Stimulated activated CD4-positive, alpha-beta T cell treated with anti-CD3 and anti-CD28 coated beads, Interleukin-12 subunit alpha, Interleukin-12 subunit beta, amount 100 ng/mL, for 24 hours (primary cell): ENCODE measurements around the gene PFAS.
A peak's percentile ranks its signal among the peaks of the same experiment; 100 is the strongest.

Source experiments
- DNase-seq, 2 experiments: peaks; one replicate each; pipeline ENCODE4 v3.0.0-alpha.2; 2020; ENCODE audit warnings: low read depth in 2 of 2

Gene PFAS

DNA sequence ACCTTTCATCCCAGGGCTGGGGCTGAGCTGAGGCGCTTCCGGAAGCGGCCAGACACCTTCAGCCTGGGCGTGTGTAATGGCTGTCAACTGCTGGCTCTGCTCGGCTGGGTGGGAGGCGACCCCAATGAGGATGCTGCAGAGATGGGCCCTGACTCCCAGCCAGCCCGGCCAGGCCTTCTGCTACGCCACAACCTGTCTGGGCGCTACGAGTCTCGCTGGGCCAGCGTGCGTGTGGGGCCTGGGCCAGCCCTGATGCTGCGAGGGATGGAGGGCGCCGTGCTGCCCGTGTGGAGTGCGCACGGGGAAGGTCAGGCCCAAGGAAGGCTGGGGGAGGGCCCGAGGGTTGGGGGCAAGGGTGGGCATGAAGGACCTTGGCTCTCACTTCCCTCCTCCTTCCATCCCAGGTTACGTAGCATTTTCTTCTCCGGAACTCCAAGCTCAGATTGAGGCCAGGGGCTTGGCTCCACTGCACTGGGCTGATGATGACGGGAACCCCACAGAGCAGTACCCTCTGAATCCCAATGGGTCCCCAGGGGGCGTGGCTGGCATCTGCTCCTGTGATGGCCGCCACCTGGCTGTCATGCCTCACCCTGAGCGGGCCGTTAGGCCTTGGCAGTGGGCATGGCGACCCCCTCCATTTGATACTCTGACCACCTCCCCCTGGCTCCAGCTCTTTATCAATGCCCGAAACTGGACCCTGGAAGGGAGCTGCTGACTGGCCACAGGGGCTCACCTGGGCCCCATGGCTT, 19.6 kb downstream of the PFAS start:
- DNase-seq, result no peak

DNA sequence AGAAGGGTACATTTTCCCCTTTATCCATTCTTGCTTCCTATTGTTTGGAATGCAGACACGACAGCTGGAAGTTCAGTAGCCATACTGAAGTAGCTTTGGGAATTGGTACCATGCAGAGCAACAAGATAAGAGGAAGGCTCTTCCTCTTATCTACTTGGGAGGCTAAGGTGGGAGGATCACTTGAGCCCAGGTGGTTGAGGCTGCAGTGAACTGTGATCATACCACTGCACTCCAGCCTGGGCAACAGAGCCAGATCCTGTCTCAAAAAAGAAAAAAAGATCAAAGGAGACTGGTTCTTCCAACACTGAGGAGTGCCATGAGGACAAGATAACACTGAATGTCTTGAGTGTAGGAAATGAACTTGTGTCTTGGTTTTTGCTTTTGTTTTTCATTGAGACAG, 23.3 kb downstream of the PFAS start:
- no peak for DNase-seq

DNA sequence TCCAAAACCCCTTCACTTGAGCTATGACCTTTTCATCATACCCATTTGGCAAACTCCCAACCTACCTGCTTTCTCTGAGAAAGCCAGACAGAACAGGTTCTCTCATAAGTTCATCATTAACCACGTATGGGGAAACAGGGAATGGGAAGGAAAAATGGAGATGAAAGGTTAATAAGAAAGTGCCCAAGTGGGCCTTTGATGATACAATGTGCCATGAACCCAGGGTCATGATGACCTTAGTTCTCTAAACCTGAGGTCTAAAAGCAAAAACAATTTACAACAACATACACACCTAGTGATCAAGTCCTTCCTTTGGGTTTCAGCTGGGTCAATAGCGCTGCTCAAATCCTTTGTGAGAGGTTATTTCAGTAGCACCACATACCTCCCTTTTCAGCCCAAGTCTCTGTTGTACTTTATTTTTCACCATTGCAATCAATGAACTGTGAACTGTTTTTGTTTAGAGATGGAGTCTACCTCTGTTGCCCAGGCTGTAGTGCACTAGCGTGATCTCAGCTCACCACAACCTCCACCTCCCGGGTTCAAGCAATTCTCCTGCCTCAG, 24.9 kb downstream of the PFAS start:
- no peak for DNase-seq

- DNase-seq, result no peak
Observed at GRCh38 chr17:8274816-8275215, 25.7 kb downstream of the PFAS start.

GRCh38 chr17:8275421-8276290, 26.6 kb downstream of the PFAS start:
- no peak for DNase-seq

DNA sequence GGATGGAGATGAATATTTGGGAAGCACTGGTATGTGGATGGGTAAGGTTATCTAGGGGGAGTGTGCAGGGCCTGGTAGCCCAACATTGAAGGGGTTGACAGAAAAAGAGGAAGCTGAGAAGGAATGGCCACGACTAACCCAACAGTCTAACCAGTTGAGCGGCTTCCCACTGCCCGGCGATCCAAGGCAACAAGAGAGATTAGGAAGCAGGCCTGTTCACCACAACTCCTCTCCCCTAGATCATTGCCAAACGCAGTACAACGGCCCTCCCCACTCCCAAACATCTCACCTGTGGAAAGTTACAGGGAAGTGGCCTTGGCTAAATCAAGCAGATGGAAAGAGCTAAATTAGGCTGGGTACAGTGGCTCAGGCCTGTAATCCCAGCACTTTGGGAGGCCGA, 28.2 kb downstream of the PFAS start:
- DNase-seq, result no peak

- no peak for DNase-seq
Observed at GRCh38 chr17:8282345-8282744, 33.3 kb downstream of the PFAS start.

- no peak for DNase-seq
Observed at GRCh38 chr17:8283356-8283755, 34.3 kb downstream of the PFAS start.

DNA sequence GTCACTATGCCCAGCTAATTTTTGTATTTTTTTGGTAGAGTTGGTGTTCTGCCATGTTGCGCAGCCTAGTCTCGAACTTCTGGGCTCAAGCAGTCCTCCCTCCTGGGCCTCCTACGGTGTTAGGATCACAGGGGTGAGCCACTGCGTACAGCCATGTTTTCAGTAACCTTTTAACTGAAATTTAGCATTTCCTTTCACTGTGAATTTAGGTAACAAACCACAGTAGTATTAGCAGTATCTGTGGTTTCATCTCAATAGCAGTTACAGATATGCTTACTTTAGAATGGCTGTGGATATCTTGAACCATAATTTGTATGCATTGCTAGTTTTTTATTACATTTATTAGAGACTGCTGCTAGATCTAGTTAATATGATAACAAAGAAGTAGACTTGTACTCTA, 35.0 kb downstream of the PFAS start:
- DNase-seq, result no peak

- DNase-seq, result no peak
Observed at GRCh38 chr17:8285270-8286181, 36.4 kb downstream of the PFAS start.

DNA sequence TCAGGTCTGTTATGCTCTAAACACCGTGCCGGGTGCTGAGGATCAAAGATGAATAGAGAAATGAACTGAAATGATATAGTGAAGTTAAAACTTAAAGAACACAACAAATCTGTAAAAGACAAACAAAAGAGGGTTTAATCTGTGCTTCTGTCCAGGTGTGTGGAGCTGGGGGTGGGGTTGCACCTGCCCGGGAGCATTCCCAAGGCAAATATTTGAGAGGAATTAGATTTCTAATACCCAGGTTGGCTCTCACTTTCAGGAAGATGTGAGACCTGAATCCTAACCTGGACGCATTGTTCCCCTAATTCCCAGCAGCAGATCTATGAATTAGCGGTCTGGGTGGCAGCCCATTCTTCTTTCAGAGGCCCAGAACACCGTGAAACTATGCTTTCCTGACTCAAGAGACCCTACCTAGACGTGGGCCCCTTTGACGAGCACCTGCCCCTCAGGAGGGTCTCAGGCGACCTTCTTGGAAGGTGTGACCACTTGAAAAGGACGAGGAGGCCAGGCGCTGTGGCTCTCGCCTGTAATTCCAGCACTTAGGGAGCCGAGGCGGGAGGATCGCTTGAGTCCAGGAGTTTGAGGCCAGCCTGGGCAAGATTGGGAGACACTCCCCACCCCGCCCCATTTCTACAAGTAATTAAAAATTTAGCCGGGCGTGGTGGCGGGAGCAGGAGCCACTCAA, 38.7 kb downstream of the PFAS start:
- no peak for DNase-seq

DNA sequence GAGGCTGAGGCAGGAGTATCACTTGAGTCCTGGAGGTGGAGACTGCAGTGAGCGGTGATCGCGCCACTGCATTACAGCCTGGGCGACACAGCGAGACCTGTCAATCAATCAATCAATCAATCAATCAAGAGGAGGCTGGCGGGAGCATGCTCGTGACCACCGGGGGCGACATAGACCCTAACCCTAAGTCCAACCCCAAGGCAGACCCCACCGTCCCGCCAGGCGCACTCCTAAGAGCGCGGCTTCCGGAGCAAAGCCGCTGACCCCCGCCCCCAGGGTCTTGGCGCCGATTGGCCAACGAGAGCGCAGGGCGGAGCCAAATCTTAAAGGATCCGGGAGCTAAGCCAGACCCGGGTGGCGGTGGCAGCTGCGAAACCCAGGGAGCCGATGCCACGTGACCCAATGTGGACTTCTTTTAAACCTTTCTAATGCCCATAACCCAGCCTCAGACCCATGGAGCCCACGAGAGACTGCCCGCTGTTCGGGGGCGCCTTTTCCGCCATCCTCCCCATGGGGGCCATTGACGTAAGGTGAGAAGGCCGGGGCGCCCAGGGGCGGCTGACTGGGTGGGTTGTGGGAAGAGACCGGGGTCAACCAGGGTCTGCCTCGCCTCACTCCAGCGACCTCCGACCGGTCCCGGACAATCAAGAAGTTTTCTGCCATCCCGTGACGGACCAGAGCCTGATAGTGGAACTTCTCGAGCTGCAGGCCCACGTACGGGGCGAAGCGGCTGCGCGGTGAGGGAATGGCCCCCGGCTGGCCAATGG, 39.4 kb downstream of the PFAS start, which contains the start of gene RANGRF:
RANGRF (plus strand) TSS at position 335 of the 767 bp plus-strand sequence; CDS start at position 454, 119 bp downstream.
- DNase-seq, result peak; percentile 57 to 87

DNA sequence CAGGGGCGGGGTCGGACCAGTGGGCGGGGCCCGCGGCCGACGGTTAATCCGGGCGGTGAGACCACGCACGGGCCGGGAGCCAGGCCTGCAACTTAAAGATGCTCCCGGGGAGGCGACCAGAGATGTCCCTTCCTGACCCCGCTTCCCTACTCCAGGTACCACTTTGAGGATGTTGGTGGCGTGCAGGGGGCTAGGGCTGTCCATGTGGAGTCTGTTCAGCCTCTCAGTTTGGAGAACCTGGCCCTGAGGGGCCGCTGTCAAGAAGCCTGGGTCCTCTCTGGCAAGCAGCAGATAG, 40.0 kb downstream of the PFAS start:
- peak in 1 of 2 experiments; percentile 79 for DNase-seq

GRCh38 chr17:8290043-8290442, 41.0 kb downstream of the PFAS start:
- DNase-seq, result no peak

GRCh38 chr17:8292639-8293395, 43.7 kb downstream of the PFAS start:
- no peak for DNase-seq

GRCh38 chr17:8294361-8294760, 45.3 kb downstream of the PFAS start:
- no peak for DNase-seq

GRCh38 chr17:8294814-8295316, 45.8 kb downstream of the PFAS start:
- DNase-seq, result no peak

DNA sequence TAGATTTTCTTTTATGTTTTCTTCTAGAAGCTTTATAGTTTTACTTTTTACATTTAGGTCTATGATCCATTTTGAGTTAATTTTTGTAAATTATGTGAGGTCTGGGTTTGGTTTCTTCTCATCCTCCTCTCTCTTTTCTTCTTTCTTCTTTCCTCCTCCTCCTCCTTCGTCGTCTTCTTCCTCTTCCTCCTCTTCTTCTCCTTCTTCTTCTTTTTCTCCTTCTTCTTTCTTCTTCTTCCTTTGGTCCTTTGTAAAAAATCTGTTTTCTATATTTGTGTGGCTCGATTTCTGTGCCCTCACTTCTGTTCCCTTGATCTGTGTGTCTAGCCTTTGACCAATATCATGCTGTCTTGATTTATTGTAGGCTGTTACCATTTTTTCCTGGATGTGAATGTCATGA, 51.1 kb downstream of the PFAS start:
- no peak for DNase-seq

GRCh38 chr17:8300627-8301242, 51.6 kb downstream of the PFAS start:
- peak; percentile 27 to 36 for DNase-seq
